Natural killer cell treated with Interleukin-12 subunit alpha and Interleukin-12 subunit beta and Interleukin-15 and Interleukin-18, amount 100 ng/mL, for 72 hours (primary cell): ENCODE measurements around the gene CCNL2. TPM values are rescaled to one million over a fixed set of nuclear protein-coding genes. Genes with fewer than 3 reads are reported as not detected.

Experiments used
- ATAC-seq, 2 donors: fragments of 150-1000 bp; cut with Tn5 transposase in 1 of 2; sonication (Bioruptor Pico), chemical (Tn5 transposase) in 1 of 2; 2 replicates each; pipeline ENCODE4 v1.10.0; 2021
- DNase-seq: peaks from one replicate; pipeline ENCODE4 v3.0.0; 2022; ENCODE audit warnings: low spot score
- H3K27ac Mint-ChIP-seq, 2 donors: 1 replicate in 1 of 2; 2 replicates in 1 of 2; pipeline ENCODE4 v1.8.0; 2022; ENCODE audit warnings: mixed read lengths in 2 of 2, mild to moderate bottlenecking in 1 of 2, moderate library complexity in 1 of 2
- H3K27me3 Mint-ChIP-seq, 2 donors: 1 replicate in 1 of 2; 2 replicates in 1 of 2; pipeline ENCODE4 v1.8.0; 2022; ENCODE audit warnings: mixed read lengths in 2 of 2
- H3K36me3 Mint-ChIP-seq: one replicate; pipeline ENCODE4 v1.8.0; 2022; ENCODE audit warnings: mixed read lengths
- H3K4me1 Mint-ChIP-seq, 2 donors: 1 replicate in 1 of 2; 2 replicates in 1 of 2; pipeline ENCODE4 v1.8.0; 2022; ENCODE audit warnings: low read depth in 2 of 2, mixed read lengths in 2 of 2, mild to moderate bottlenecking in 1 of 2
- H3K4me3 Mint-ChIP-seq: one replicate; pipeline ENCODE4 v1.8.0; 2022; ENCODE audit warnings: mixed read lengths
- H3K9me3 Mint-ChIP-seq: 2 replicates; pipeline ENCODE4 v1.8.0; 2022; ENCODE audit warnings: mixed read lengths
- total RNA-seq, 2 donors: library from RNA; stranded (reverse); gene quantifications; one replicate each; pipeline ENCODE4 v1.2.3, GENCODE V29; 2022

The CCNL2 gene
- total RNA-seq, 2 donors from 2014 or later, result 124 to 196 TPM

DNA sequence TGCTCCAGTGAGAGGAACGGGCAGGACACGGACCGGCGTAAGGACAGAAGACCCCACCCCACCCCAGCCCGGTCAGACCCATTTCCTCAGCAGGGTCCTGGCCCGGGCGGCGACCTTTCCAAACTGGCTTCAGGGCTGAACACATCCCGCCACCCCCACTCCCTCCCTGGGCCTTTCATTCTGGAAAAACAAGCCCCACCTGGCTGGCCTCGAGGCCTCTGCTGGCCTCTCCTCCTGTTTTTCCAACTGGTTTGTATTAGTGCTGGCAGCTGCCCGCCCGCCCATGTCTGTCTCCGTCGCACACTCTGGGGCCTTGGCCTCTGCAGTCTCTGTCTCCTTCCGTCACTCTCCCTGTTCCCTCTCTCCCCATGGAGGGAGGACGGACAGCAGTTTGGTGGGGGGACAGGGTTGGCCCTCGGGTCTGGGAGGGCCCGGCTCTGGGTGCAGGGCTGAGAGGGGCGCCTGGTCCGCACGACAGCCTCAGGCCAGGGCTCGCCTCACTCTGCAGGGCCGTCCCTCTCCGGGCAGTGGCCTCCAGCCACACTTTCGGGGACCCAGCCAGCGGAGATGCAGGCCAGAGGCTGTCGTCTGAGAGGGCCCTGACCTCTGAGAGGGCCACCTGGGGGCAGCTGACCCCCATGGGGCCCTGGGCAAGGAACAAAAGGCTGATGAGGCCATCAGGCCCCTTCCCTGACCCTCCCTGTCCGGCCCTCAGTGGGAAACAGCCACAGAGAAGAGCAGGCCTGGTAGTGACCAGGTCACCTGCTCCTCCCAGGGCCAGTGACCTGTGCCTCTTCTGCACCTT lies 39.3 kb downstream of the CCNL2 start:
- ATAC-seq (no peak), DNase-seq (no peak)
- Mint-ChIP-seq H3K36me3 (no peaks in the 10 kb centered on the region), H3K4me1 (peaks cover 0 to 2% of the 10 kb centered on the region in 2 donors), H3K4me3 (no peak overlapping the region), H3K27me3 (peaks cover 8 to 10% of the 10 kb centered on the region in 2 donors), H3K27ac (no peak overlapping the region), H3K9me3 (no peaks in the 10 kb centered on the region)

DNA sequence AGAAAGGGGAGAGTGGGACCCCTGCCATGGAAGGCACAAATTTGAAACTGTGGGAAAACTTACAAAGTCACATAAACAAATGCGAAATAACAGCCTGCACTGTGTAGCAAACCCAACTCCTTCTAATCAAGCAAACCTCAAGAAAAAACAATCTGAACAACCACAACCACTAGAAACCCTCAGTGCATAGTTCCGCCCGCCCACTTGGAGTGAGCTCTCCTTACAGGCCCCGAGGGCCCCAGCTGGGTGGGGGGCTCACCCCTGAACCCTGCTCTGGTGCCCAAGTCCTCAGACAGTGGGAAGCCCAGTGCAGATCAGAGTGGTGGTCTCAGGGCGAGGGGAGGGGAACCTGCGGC lies 39.8 kb downstream of the CCNL2 start:
- H3K9me3 Mint-ChIP-seq, result no peaks in the 10 kb centered on the region
- no peaks in the 10 kb centered on the region for H3K36me3 Mint-ChIP-seq
- no peak overlapping the region for H3K27ac Mint-ChIP-seq
- no peak overlapping the region for H3K4me3 Mint-ChIP-seq
- H3K4me1 Mint-ChIP-seq, result peaks cover 0 to 3% of the 10 kb centered on the region in 2 donors
- peaks cover 9 to 10% of the 10 kb centered on the region in 2 donors for H3K27me3 Mint-ChIP-seq
- ATAC-seq, result no peak
- DNase-seq, result no peak

DNA sequence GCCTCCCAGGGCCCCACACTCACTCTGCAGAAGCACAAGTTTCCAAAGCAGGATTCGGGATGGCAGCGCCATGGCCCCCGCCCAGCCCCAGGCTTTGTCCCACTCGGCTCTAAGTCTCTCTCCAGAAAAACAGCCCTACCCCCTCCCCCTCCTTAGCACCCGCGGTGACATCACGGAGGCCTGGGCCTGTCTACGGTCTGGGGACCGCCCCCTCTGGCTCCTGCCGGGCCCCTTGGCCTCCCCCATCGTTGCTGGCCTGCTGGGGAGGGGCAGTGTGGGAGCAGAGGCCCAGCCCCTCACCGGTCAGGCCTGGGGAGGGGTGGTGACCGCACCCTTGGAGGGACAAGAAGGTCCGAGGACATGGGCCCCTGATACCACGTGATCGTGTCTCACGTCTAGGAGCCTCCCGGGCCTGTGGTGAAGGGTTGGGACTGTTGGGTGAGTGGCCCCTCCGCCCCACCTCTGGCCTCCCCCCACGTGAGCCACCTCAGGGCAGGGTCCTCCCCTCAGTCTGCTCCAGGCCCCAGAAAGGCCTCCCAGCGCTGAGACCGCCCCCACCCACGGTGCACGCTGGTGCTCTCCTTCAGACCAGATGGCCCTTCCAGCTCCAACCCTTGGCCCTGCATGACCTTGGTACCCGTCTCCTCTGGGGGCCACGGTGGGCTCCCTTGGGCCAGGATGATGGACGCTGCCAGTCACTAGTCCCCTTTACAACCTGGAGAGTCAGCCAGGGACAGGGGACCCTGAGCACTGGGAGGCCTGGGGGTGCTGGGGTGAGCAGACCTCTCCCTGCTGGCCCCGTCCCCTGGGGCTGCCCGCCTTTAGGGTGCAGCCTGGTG lies 40.5 kb downstream of the CCNL2 start, which contains the start of gene MXRA8:
MXRA8 (minus strand) TSS at position 123 of the 839 bp plus-strand sequence; CDS start at position 72, 51 bp downstream.
- Mint-ChIP-seq H3K27ac (no peak within 1 kb of the TSS), H3K36me3 (no peaks in the 10 kb centered on the region), H3K4me1 (peaks cover 0 to 5% of the 10 kb centered on the region in 2 donors), H3K27me3 (peaks cover 10 to 11% of the 10 kb centered on the region in 2 donors), H3K4me3 (no peak within 1 kb of the TSS), H3K9me3 (no peaks in the 10 kb centered on the region)
- ATAC-seq, result peak in 1 of 2 donors; percentile 46
- no peak for DNase-seq

DNA sequence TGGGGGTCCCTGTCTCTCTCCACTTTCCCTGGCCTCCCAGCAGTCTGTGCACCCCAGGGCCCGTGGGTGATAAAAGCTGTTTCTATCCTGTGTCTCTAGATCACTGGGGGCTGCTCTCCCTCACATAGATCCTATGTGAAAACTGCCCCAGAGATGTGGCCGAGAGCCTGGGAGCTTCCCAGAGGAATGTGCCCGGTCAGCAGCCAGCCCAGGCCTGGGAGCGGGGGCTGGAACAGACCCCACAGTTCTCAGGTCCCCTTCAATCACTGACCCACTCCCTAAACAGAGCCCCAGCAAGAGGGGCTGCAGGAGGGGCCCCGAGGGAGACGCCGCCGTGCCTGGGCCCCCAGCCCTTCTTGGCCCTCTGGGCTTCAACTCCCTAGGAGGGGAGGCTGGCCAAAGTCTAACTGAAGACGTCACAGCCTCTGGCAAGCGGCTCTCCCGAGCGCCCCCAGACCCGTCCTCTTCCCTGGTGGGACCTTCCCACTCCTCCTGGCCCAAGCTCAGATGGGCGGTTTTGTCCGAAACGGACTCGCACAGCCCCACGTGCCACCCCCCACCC lies 41.2 kb downstream of the CCNL2 start:
- ATAC-seq (no peak), DNase-seq (no peak)
- peaks cover 10 to 11% of the 10 kb centered on the region in 2 donors for H3K27me3 Mint-ChIP-seq
- no peaks in the 10 kb centered on the region for H3K9me3 Mint-ChIP-seq
- no peak overlapping the region for H3K27ac Mint-ChIP-seq
- no peak overlapping the region for H3K4me3 Mint-ChIP-seq
- H3K4me1 Mint-ChIP-seq, result peaks cover 0 to 5% of the 10 kb centered on the region in 2 donors
- H3K36me3 Mint-ChIP-seq, result no peaks in the 10 kb centered on the region

DNA sequence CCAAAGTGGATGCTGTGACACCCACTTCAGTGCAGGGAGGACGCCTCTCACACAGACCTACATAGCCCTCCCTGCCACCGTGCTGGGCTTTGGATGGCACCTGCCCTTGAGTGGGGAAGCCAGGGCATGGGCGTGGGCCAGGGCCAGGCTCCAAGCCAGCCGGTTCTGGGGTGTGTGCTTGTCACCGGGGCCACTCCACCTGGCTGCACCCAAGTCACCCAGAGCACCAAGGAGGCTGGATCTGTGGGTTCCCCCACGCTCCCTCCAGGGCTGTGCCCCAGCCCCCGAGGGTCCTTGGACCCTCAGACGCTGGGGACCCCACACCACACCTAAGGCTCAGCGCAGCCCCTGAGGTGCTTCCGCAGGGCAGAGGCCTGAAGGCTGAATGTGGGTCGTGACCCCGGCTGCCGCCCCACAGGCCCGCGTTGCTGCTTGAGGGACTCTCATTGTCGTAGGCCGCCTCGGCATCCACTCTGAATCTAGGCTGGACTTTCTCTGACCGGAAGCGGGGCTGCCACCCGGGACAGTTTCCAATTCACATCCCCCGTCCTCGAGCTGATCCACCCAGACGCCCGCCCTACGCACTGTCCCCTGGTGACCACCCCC lies 42.2 kb downstream of the CCNL2 start:
- peaks cover 10 to 14% of the 10 kb centered on the region in 2 donors for H3K27me3 Mint-ChIP-seq
- DNase-seq, result no peak
- ATAC-seq, result no peak
- no peaks in the 10 kb centered on the region for H3K36me3 Mint-ChIP-seq
- no peak overlapping the region for H3K4me3 Mint-ChIP-seq
- peaks cover 0 to 10% of the 10 kb centered on the region in 2 donors for H3K4me1 Mint-ChIP-seq
- no peaks in the 10 kb centered on the region for H3K9me3 Mint-ChIP-seq
- no peak overlapping the region for H3K27ac Mint-ChIP-seq

DNA sequence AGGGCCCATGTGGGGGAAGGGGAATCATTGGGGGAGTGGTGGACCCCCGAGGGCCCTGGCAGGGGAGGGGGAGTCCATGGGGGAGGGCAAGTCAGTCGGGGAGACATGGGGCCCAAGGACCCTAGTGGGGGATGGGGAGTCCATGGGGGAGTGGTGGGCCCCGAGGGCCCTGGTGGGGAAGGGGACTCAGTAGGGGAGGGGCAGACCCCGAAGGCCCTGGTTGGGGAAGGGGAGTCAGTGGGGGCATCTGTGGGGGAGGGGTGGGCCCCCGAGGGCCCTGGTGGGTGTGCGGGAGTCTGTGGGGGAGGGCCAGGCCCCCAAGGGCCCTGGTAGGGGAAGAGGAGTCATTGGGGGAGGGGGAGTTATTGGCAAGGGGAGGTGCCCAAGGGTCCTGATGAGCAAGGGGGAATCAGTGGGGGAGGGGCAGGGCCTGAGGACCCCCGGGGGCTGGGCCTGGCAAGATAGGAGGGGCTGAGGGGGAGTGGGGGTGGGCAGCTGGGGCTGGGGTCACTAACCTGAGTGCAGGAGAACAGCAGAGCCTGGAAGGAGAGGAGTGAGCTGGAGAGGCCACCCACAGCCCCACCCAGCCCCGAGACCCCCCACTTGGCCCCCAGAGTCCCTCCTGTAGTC lies 42.9 kb downstream of the CCNL2 start:
- DNase-seq (no peak), ATAC-seq (no peak)
- Mint-ChIP-seq H3K9me3 (no peaks in the 10 kb centered on the region), H3K36me3 (no peaks in the 10 kb centered on the region), H3K4me1 (peaks cover 0 to 10% of the 10 kb centered on the region in 2 donors), H3K27ac (no peak overlapping the region), H3K4me3 (no peak overlapping the region), H3K27me3 (peaks cover 9 to 14% of the 10 kb centered on the region in 2 donors)

DNA sequence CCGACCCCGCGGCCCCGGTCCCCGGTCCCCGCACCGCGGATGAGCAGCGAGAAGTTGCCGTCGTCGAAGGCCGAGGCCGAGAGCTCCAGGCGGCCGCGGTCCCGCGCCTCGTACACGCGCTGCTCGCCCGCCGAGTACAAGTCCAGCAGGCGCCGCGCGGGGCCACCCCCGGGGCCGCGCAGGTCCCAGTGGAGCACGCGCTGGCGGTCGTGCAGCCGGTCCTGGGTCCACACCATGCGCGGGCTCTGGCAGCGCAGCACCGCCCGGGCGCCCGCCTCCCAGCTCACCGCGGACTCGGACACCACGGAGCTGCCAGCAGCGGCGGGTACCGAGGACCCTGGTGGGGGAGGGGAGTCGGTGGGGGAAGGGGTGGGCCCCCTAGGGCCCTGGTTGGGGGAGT lies 43.7 kb downstream of the CCNL2 start:
- H3K4me3 Mint-ChIP-seq, result no peak overlapping the region
- H3K27me3 Mint-ChIP-seq, result peaks cover under 1 to 9% of the 10 kb centered on the region in 2 donors
- ATAC-seq (peak; percentile 29 to 52), DNase-seq (no peak)
- H3K36me3 Mint-ChIP-seq, result no peaks in the 10 kb centered on the region
- H3K4me1 Mint-ChIP-seq, result peaks cover 0 to 10% of the 10 kb centered on the region in 2 donors
- no peak overlapping the region for H3K27ac Mint-ChIP-seq
- H3K9me3 Mint-ChIP-seq, result no peaks in the 10 kb centered on the region

DNA sequence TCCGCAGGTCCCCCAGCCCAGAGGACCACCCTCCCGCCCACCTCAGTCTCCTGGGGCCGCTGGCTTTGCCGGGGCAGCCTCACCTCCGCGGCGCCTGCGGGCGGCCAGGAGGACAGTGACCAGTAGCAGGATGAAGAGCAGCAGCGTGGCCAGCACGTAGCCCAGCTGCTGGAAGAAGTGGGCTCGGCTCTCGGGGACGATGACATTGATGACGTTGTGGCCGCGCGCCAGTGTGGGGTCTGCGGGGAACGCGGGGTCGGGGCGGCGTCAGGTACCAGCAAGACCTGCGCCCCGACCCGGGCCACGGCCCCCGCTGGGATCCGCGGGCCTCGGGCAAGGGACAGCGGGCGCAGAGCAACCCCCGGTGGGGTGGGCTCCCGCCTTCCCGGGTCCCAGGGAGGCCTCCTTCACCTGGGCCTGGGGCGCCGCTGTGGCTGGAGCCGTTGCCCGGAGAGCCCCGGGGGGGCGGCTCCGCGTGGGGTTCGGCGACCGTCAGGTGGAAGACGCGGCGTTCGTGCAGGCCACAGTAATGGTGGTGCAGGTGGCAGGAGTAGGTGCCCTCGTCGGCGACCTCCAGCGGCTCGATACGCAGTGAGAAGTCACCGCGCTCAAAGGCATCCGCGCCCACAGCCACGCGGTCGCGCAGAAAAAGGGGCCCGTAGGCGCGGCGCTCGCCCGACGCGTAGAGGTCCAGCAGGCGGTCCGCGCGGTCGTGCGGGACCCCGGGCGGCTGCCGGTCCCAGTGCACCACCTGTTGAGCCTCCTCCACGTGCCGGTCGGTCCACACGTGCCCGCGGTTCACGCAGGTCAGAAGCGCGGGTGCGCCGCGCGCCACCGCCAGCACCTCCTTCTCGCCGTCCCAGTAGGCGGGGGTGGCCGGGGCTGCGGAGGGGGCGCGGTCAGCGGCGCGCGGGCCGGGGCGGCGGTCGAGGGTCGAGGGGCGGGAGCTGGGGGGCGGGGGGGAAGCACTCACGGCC lies 44.6 kb downstream of the CCNL2 start:
- peaks cover 0 to 10% of the 10 kb centered on the region in 2 donors for H3K4me1 Mint-ChIP-seq
- no peak overlapping the region for H3K27ac Mint-ChIP-seq
- H3K4me3 Mint-ChIP-seq, result no peak overlapping the region
- peaks cover 0 to 9% of the 10 kb centered on the region in 2 donors for H3K27me3 Mint-ChIP-seq
- DNase-seq (no peak), ATAC-seq (no peak)
- no peaks in the 10 kb centered on the region for H3K9me3 Mint-ChIP-seq
- H3K36me3 Mint-ChIP-seq, result no peaks in the 10 kb centered on the region

DNA sequence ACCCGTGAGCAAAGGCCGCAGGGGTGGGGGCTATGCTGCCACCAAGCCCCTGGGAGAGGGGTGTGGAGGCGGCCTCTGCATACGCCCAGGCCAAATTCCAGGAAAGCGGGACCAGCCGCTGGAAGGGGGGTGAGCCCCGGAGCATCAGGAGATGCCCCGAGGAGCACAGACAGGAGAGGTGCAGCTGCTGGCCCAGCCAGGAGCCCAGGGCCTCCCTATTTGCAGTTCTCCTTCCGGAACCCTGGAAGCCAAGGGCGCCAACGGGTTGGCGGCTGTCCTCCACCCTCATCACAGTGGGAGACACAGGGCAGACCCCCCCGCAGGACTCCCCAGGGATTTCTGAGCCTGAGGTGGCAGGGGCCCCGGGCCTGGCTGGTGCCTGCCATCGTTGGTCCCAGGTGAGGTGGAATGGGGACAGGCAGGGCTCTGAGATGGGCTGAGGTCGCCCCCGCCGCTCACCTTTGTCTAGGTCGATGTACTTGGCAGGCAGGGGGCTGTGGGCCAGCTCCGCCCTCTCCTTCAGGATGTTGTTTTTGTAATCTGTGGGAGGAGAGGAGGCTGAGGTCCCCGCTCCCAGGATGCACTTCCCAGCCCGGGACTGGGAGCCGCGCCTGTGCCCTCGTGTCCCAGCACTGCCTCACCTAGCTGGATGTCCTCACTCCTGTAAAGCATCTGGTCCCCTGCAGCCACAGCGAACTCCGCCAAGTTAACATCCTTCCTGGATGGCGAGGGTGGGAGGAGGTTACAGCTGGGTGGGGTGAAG lies 45.6 kb downstream of the CCNL2 start:
- H3K4me1 Mint-ChIP-seq, result peaks cover 0 to 7% of the 10 kb centered on the region in 2 donors

DNA sequence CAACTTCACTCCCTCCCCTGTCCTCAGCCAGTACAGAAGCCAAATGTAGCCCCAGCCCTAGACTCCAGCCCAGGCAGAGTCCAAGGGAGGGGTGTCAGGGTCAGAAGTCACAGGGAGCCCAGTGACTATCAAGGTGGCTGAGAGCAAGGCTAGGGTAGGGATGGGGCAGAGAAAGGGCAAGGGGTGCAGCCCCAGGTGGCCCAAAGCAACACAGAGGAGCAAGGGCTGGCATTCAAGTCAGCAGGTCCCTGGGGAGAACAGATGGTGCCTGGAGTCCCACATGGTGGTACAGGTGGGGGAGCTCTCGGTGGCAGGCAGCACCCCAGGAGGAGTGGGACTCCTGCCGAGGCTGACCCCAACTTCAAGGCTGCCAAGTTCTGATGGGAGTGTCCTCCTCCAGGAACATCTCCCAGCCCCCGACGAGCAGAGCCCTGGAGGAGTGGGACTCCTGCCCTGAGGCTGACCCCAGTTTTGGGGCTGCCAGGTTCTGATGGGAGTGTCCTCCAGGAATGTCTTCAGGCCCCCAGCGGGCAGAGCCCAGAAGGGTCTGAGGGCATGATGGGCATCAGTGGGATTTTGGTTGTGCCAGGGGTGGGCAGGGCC lies 46.2 kb downstream of the CCNL2 start:
- ATAC-seq, result no peak

More for the DNA sequence above, 45.6 kb downstream of the CCNL2 start:
- H3K36me3 Mint-ChIP-seq, result no peaks in the 10 kb centered on the region
- DNase-seq, result no peak
- no peak overlapping the region for H3K27ac Mint-ChIP-seq
- peaks cover 0 to 9% of the 10 kb centered on the region in 2 donors for H3K27me3 Mint-ChIP-seq
- H3K9me3 Mint-ChIP-seq, result no peaks in the 10 kb centered on the region
- H3K4me3 Mint-ChIP-seq, result no peak overlapping the region
- no peak for ATAC-seq

More for the DNA sequence above, 46.2 kb downstream of the CCNL2 start:
- Mint-ChIP-seq H3K4me3 (no peak overlapping the region), H3K4me1 (peaks cover 0 to 7% of the 10 kb centered on the region in 2 donors), H3K27ac (no peak overlapping the region), H3K36me3 (no peaks in the 10 kb centered on the region), H3K9me3 (no peaks in the 10 kb centered on the region), H3K27me3 (peaks cover 0 to 8% of the 10 kb centered on the region in 2 donors)
- no peak for DNase-seq
